Myocyte (in vitro differentiated cells): ENCODE results near the gene DDN. TPM values are rescaled to one million over a fixed set of nuclear protein-coding genes. Genes with fewer than 3 reads are reported as not detected.

Experiments
- DNase-seq: peaks from one replicate; pipeline ENCODE4 v3.0.0-alpha.2; 2012; ENCODE audit warnings: low read depth
- total RNA-seq: library from RNA; depleted of rRNA; stranded (reverse); fragments of >200 nt; gene quantifications from 2 replicates; pipeline ENCODE4 v1.2.3, GENCODE V29; 2014

The DDN gene
- total RNA-seq, 1 donor from 2014 or later, result 12.3 TPM

GRCh38 chr12:48982397-48983080 is 16.6 kb downstream of the DDN start:
- no peak for DNase-seq

- DNase-seq, result no peak
These were observed 17.4 kb downstream of the DDN start for GRCh38 chr12:48981757-48982157.

GRCh38 chr12:48980953-48981756 is 18.0 kb downstream of the DDN start:
- no peak for DNase-seq

- no peak for DNase-seq
These were observed 18.7 kb downstream of the DDN start for GRCh38 chr12:48980389-48980952.

GRCh38 chr12:48979602-48980388 is 19.4 kb downstream of the DDN start:
- no peak for DNase-seq

GRCh38 chr12:48978741-48979601 is 20.2 kb downstream of the DDN start:
- no peak for DNase-seq

- DNase-seq, result no peak
These were observed 20.9 kb downstream of the DDN start, which contains the start of gene WNT1 for GRCh38 chr12:48978291-48978740. Gene WNT1 (plus strand): TSS chr12:48978322. CDS start chr12:48978651, 329 bp downstream.

GRCh38 chr12:48977290-48978281 is 21.6 kb downstream of the DDN start:
- DNase-seq, result no peak

GRCh38 chr12:48973941-48974673 is 25.1 kb downstream of the DDN start:
- DNase-seq, result no peak

- peak; percentile 76 for DNase-seq
These were observed 25.6 kb downstream of the DDN start for GRCh38 chr12:48973531-48973930.

- no peak for DNase-seq
These were observed 26.2 kb downstream of the DDN start for GRCh38 chr12:48972952-48973483.

- DNase-seq, result peak; percentile 88
These were observed 26.8 kb downstream of the DDN start for GRCh38 chr12:48972213-48972951.

- DNase-seq, result no peak
These were observed 28.4 kb downstream of the DDN start for GRCh38 chr12:48970702-48971334.

- DNase-seq, result no peak
These were observed 29.1 kb downstream of the DDN start for GRCh38 chr12:48969833-48970701.

GRCh38 chr12:48969160-48969771 is 29.9 kb downstream of the DDN start:
- DNase-seq, result no peak
